Measurements from ENCODE around the gene KRTAP10-1.
"Not testable (repeated sequence)": the region's sequence is repeated elsewhere in the genome, so short reads cannot be mapped to it uniquely, and the experiment has no call there.

The KRTAP10-1 gene

GRCh38 chr21:44568667-44569556 is 28.9 kb upstream of the KRTAP10-1 start:
- H3K36me3 ChIP-seq (ENCODE audit: insufficient read depth, low read length), result no peaks in the 10 kb centered on the region
- H3K9ac ChIP-seq (ENCODE audit: low read length), result no peak overlapping the region
- H3K4me3 ChIP-seq (ENCODE audit: low read depth in 1 of 2, low read length in 2 of 2), result no peak overlapping the region
- H3K27ac ChIP-seq (ENCODE audit: low read depth, low read length), result no peak overlapping the region
- H3K9me3 ChIP-seq (ENCODE audit: low read length), result peaks cover under 1% of the 10 kb centered on the region
- H3K4me1 ChIP-seq (ENCODE audit: insufficient read depth, low read length), result no peaks in the 10 kb centered on the region
- H3K27me3 ChIP-seq (ENCODE audit: control insufficient read depth in 1 of 2, insufficient read depth in 2 of 2, low read length in 2 of 2), result no peaks in the 10 kb centered on the region

DNA sequence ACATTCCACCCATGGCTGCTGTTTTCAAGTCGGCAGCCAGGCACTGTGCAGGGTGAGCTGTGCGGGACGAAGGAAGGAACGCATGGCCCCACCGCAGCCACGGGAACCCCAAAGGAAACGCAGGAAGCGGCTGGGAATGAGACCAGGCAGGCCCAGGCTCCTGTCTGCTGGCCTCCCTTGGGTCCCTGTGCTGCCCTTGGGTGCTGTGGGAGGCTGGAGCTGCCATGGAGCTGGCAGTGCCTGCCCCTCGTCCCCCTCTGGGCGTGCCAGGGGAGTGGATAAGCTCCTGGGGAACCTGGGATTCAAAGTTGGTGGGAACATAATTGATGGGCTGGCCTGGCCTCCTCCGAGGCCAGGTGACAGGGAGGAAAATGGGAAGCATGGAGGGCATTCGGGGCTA is 28.3 kb upstream of the KRTAP10-1 start:
- Histone ChIP-seq H3K27me3 (ENCODE audit: control insufficient read depth in 1 of 2, insufficient read depth in 2 of 2, low read length in 2 of 2) (no peaks in the 10 kb centered on the region), H3K27ac (ENCODE audit: low read depth, low read length) (no peak overlapping the region)

GRCh38 chr21:44567481-44568171 is 27.6 kb upstream of the KRTAP10-1 start:
- no peaks in the 10 kb centered on the region for H3K4me1 ChIP-seq (ENCODE audit: insufficient read depth, low read length)
- no peaks in the 10 kb centered on the region for H3K27me3 ChIP-seq (ENCODE audit: control insufficient read depth in 1 of 2, insufficient read depth in 2 of 2, low read length in 2 of 2)
- H3K9me3 ChIP-seq (ENCODE audit: low read length), result peaks cover 3% of the 10 kb centered on the region
- H3K4me3 ChIP-seq (ENCODE audit: low read depth in 1 of 2, low read length in 2 of 2), result no peak overlapping the region
- H3K36me3 ChIP-seq (ENCODE audit: insufficient read depth, low read length), result no peaks in the 10 kb centered on the region
- H3K9ac ChIP-seq (ENCODE audit: low read length), result no peak overlapping the region
- no peak overlapping the region for H3K27ac ChIP-seq (ENCODE audit: low read depth, low read length)

More for the DNA sequence above, 28.3 kb upstream of the KRTAP10-1 start:
- H3K4me3 ChIP-seq (ENCODE audit: low read depth in 1 of 2, low read length in 2 of 2), result no peak overlapping the region
- no peak overlapping the region for H3K9ac ChIP-seq (ENCODE audit: low read length)
- H3K9me3 ChIP-seq (ENCODE audit: low read length), result peaks cover 3% of the 10 kb centered on the region
- H3K4me1 ChIP-seq (ENCODE audit: insufficient read depth, low read length), result no peaks in the 10 kb centered on the region
- no peaks in the 10 kb centered on the region for H3K36me3 ChIP-seq (ENCODE audit: insufficient read depth, low read length)

GRCh38 chr21:44566403-44566802 is 26.4 kb upstream of the KRTAP10-1 start:
- Histone ChIP-seq H3K27me3 (ENCODE audit: control insufficient read depth in 1 of 2, insufficient read depth in 2 of 2, low read length in 2 of 2) (no peaks in the 10 kb centered on the region), H3K36me3 (ENCODE audit: insufficient read depth, low read length) (no peaks in the 10 kb centered on the region), H3K9me3 (ENCODE audit: low read length) (peaks cover 3% of the 10 kb centered on the region), H3K4me1 (ENCODE audit: insufficient read depth, low read length) (no peaks in the 10 kb centered on the region), H3K4me3 (ENCODE audit: low read depth in 1 of 2, low read length in 2 of 2) (no peak overlapping the region), H3K9ac (ENCODE audit: low read length) (no peak overlapping the region), H3K27ac (ENCODE audit: low read depth, low read length) (no peak overlapping the region)

- Histone ChIP-seq H3K36me3 (ENCODE audit: insufficient read depth, low read length) (no peaks in the 10 kb centered on the region), H3K4me3 (ENCODE audit: low read depth in 1 of 2, low read length in 2 of 2) (no peak overlapping the region), H3K4me1 (ENCODE audit: insufficient read depth, low read length) (no peaks in the 10 kb centered on the region), H3K27ac (ENCODE audit: low read depth, low read length) (no peak overlapping the region), H3K9ac (ENCODE audit: low read length) (no peak overlapping the region), H3K27me3 (ENCODE audit: control insufficient read depth in 1 of 2, insufficient read depth in 2 of 2, low read length in 2 of 2) (no peaks in the 10 kb centered on the region), H3K9me3 (ENCODE audit: low read length) (peaks cover 3% of the 10 kb centered on the region)
Observed at GRCh38 chr21:44564886-44565598, 25.0 kb upstream of the KRTAP10-1 start.

GRCh38 chr21:44564099-44564498 is 24.1 kb upstream of the KRTAP10-1 start:
- H3K9me3 ChIP-seq (ENCODE audit: low read length), result peaks cover 3% of the 10 kb centered on the region
- no peaks in the 10 kb centered on the region for H3K36me3 ChIP-seq (ENCODE audit: insufficient read depth, low read length)
- no peaks in the 10 kb centered on the region for H3K4me1 ChIP-seq (ENCODE audit: insufficient read depth, low read length)
- no peak overlapping the region for H3K9ac ChIP-seq (ENCODE audit: low read length)
- H3K4me3 ChIP-seq (ENCODE audit: low read depth in 1 of 2, low read length in 2 of 2), result no peak overlapping the region
- no peak overlapping the region for H3K27ac ChIP-seq (ENCODE audit: low read depth, low read length)
- no peaks in the 10 kb centered on the region for H3K27me3 ChIP-seq (ENCODE audit: control insufficient read depth in 1 of 2, insufficient read depth in 2 of 2, low read length in 2 of 2)

DNA sequence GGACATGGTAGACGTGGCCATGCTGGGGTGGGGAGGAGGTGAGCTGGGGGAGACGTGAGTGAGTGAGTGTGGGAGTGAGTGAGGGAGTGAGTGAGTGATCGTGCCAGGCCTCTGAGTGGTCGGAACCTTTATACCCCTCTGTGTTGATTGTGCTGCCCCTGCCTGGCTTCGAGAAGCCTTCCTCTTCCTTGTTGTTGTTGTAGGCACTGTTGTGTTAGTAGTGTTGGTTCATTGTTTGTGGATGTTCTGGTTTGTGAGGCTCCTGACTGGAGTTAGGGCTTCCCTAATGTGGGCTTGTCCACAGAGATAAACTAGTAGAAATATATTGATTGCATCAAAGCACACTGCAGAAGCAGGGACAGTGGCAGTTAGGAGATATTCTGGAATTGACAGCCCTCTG is 18.7 kb upstream of the KRTAP10-1 start, which contains the start of gene KRTAP10-3:
Gene KRTAP10-3, minus strand, starts transcription at position 101 of the 400 bp plus-strand sequence. Its CDS starts 80 bp downstream, at position 21.
- Histone ChIP-seq H3K9ac (ENCODE audit: low read length) (no peak within 1 kb of the TSS), H3K36me3 (ENCODE audit: insufficient read depth, low read length) (no peaks in the 10 kb centered on the region), H3K27me3 (ENCODE audit: control insufficient read depth in 1 of 2, insufficient read depth in 2 of 2, low read length in 2 of 2) (peaks cover 0 to 5% of the 10 kb centered on the region in 2 donors), H3K4me1 (ENCODE audit: insufficient read depth, low read length) (no peaks in the 10 kb centered on the region), H3K27ac (ENCODE audit: low read depth, low read length) (no peak within 1 kb of the TSS), H3K9me3 (ENCODE audit: low read length) (no peaks in the 10 kb centered on the region), H3K4me3 (ENCODE audit: low read depth in 1 of 2, low read length in 2 of 2) (no peak within 1 kb of the TSS)

GRCh38 chr21:44558329-44558675 is 18.3 kb upstream of the KRTAP10-1 start:
- not testable (repeated sequence) for H3K4me3 ChIP-seq (ENCODE audit: low read depth in 1 of 2, low read length in 2 of 2); H3K27ac ChIP-seq (ENCODE audit: low read depth, low read length); H3K27me3 ChIP-seq (ENCODE audit: control insufficient read depth in 1 of 2, insufficient read depth in 2 of 2, low read length in 2 of 2); H3K36me3 ChIP-seq (ENCODE audit: insufficient read depth, low read length); H3K9me3 ChIP-seq (ENCODE audit: low read length); H3K4me1 ChIP-seq (ENCODE audit: insufficient read depth, low read length); H3K9ac ChIP-seq (ENCODE audit: low read length)

- Histone ChIP-seq H3K4me1 (ENCODE audit: insufficient read depth, low read length) (no peaks in the 10 kb centered on the region), H3K27ac (ENCODE audit: low read depth, low read length) (no peak overlapping the region), H3K9me3 (ENCODE audit: low read length) (no peaks in the 10 kb centered on the region), H3K27me3 (ENCODE audit: control insufficient read depth in 1 of 2, insufficient read depth in 2 of 2, low read length in 2 of 2) (peaks cover 0 to 5% of the 10 kb centered on the region in 2 donors), H3K4me3 (ENCODE audit: low read depth in 1 of 2, low read length in 2 of 2) (no peak overlapping the region), H3K36me3 (ENCODE audit: insufficient read depth, low read length) (no peaks in the 10 kb centered on the region), H3K9ac (ENCODE audit: low read length) (no peak overlapping the region)
Observed at GRCh38 chr21:44557491-44558328, 17.7 kb upstream of the KRTAP10-1 start.

GRCh38 chr21:44556879-44557278 is 16.9 kb upstream of the KRTAP10-1 start:
- Histone ChIP-seq H3K27me3 (ENCODE audit: control insufficient read depth in 1 of 2, insufficient read depth in 2 of 2, low read length in 2 of 2) (peaks cover 0 to 5% of the 10 kb centered on the region in 2 donors), H3K4me1 (ENCODE audit: insufficient read depth, low read length) (no peaks in the 10 kb centered on the region), H3K36me3 (ENCODE audit: insufficient read depth, low read length) (no peaks in the 10 kb centered on the region), H3K27ac (ENCODE audit: low read depth, low read length) (no peak overlapping the region), H3K4me3 (ENCODE audit: low read depth in 1 of 2, low read length in 2 of 2) (no peak overlapping the region), H3K9me3 (ENCODE audit: low read length) (no peaks in the 10 kb centered on the region), H3K9ac (ENCODE audit: low read length) (no peak overlapping the region)

Measured in muscle layer of colon (tissue), 2 donors.